OCI-LY3 (cell line): Measurements from ENCODE around the gene WSCD2.

Experiments used
- EZH2phosphoT487 ChIP-seq: fragments of 200-600 bp; shearing (Covaris generic); IDR thresholded peaks from 2 replicates; pipeline ENCODE4 v1.6.1; 2018; ENCODE audit warnings: antibody characterized with exemption, mixed run types, low read depth
- TF ChIP-seq, protein P1 (sequence below): fragments of 200-600, 300-600 bp; sonication (generic); IDR thresholded peaks from 2 replicates; pipeline ENCODE4 v1.5.1; 2014; ENCODE audit warnings: antibody characterized with exemption, low read length, low read depth

GRCh38 chr12:108109954-108110353 is 19.1 kb upstream of the WSCD2 start:
- TF ChIP-seq, protein P1, sequence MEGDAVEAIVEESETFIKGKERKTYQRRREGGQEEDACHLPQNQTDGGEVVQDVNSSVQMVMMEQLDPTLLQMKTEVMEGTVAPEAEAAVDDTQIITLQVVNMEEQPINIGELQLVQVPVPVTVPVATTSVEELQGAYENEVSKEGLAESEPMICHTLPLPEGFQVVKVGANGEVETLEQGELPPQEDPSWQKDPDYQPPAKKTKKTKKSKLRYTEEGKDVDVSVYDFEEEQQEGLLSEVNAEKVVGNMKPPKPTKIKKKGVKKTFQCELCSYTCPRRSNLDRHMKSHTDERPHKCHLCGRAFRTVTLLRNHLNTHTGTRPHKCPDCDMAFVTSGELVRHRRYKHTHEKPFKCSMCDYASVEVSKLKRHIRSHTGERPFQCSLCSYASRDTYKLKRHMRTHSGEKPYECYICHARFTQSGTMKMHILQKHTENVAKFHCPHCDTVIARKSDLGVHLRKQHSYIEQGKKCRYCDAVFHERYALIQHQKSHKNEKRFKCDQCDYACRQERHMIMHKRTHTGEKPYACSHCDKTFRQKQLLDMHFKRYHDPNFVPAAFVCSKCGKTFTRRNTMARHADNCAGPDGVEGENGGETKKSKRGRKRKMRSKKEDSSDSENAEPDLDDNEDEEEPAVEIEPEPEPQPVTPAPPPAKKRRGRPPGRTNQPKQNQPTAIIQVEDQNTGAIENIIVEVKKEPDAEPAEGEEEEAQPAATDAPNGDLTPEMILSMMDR: no peak
- no peak for TF ChIP-seq EZH2phosphoT487
